ENCODE data around the gene DISP2.

- TF ChIP-seq RARB (CRISPR knock-in tag; IDR thresholded peaks at IDR 0.05) (no peak), ZNF70 (CRISPR knock-in tag; IDR thresholded peaks at IDR 0.05) (no peak), TCF4 (CRISPR knock-in tag; IDR thresholded peaks at IDR 0.05; ENCODE audit: borderline replicate concordance) (no peak), CSDC2 (CRISPR knock-in tag; IDR thresholded peaks at IDR 0.05) (no peak)
Measured at GRCh38 chr15:40413036-40413435, 55.0 kb downstream of the DISP2 start.

Data from SK-N-SH treated with all-trans-retinoic acid at 6 μM for 48 hours (cell line).